Keratinocyte (primary cell): ENCODE measurements around the gene FSIP1.

Source experiments
- EZH2 ChIP-seq: IDR thresholded peaks from one replicate; pipeline ENCODE4 v1.6.1; 2012; ENCODE audit warnings: inconsistent platforms, mild to moderate bottlenecking, low read length, moderate library complexity
- TF ChIP-seq, protein P1 (sequence below), 3 experiments: IDR thresholded peaks in 1 of 3; conservative IDR thresholded peaks in 1 of 3; optimal IDR thresholded peaks in 1 of 3; 2 replicates in 2 of 3; 3 replicates in 1 of 3; pipeline versions ENCODE3 to v1.5.1; 2011; ENCODE audit warnings: low read length in 3 of 3, mild to moderate bottlenecking in 3 of 3, moderate library complexity in 2 of 3, control low read depth in 1 of 3, inconsistent platforms in 1 of 3; ENCODE audit not compliant: insufficient read depth in 2 of 3; ENCODE audit errors: extremely low read depth in 1 of 3

DNA sequence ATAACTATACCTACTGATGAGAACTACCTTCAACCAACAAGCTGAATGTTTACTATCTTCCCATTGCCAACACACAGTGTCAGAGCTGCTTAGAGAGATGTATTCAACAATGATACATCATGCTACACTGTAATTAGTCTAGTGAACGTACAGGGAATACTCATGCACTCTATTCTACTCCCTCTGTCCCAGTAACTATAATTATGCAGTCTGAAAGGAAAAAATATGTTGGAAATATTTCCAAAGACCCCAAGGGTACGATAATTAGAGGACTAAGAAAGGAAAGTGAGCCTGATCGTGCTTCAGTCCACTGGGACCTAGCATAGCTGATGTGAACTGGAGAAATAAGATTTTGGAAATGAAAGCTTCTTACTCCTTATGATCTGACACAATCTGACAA lies 36.9 kb upstream of the FSIP1 start:
- TF ChIP-seq, protein P1, sequence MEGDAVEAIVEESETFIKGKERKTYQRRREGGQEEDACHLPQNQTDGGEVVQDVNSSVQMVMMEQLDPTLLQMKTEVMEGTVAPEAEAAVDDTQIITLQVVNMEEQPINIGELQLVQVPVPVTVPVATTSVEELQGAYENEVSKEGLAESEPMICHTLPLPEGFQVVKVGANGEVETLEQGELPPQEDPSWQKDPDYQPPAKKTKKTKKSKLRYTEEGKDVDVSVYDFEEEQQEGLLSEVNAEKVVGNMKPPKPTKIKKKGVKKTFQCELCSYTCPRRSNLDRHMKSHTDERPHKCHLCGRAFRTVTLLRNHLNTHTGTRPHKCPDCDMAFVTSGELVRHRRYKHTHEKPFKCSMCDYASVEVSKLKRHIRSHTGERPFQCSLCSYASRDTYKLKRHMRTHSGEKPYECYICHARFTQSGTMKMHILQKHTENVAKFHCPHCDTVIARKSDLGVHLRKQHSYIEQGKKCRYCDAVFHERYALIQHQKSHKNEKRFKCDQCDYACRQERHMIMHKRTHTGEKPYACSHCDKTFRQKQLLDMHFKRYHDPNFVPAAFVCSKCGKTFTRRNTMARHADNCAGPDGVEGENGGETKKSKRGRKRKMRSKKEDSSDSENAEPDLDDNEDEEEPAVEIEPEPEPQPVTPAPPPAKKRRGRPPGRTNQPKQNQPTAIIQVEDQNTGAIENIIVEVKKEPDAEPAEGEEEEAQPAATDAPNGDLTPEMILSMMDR (optimal IDR thresholded peaks at IDR 0.05 in 1 of 3, IDR thresholded peaks at IDR 0.05 in 1 of 3, conservative IDR thresholded peaks at IDR 0.05 in 1 of 3; ENCODE audit: extremely low read depth in 1 of 3, insufficient read depth in 2 of 3, low read length in 3 of 3), result no peak
- no peak for TF ChIP-seq EZH2
